C4-2B (cell line): ENCODE data around the gene ARRB1.
A peak's percentile ranks its signal among the peaks of the same experiment; 100 is the strongest.
"Not testable (repeated sequence)": the region's sequence is repeated elsewhere in the genome, so short reads cannot be mapped to it uniquely, and the experiment has no call there.

Source experiments
- H3K27ac ChIP-seq: fragments of 450-650 bp; 2 replicates; pipeline ENCODE4 v1.5.1; 2017
- ZFX ChIP-seq: fragments of 450-650 bp; IDR thresholded peaks from 2 replicates; pipeline ENCODE4 v1.6.1; 2017
- TF ChIP-seq, protein P1 (sequence below): fragments of 450-650 bp; conservative IDR thresholded peaks from 2 replicates; pipeline ENCODE4 v1.5.1; 2017; ENCODE audit warnings: mild to moderate bottlenecking

Gene ARRB1

DNA sequence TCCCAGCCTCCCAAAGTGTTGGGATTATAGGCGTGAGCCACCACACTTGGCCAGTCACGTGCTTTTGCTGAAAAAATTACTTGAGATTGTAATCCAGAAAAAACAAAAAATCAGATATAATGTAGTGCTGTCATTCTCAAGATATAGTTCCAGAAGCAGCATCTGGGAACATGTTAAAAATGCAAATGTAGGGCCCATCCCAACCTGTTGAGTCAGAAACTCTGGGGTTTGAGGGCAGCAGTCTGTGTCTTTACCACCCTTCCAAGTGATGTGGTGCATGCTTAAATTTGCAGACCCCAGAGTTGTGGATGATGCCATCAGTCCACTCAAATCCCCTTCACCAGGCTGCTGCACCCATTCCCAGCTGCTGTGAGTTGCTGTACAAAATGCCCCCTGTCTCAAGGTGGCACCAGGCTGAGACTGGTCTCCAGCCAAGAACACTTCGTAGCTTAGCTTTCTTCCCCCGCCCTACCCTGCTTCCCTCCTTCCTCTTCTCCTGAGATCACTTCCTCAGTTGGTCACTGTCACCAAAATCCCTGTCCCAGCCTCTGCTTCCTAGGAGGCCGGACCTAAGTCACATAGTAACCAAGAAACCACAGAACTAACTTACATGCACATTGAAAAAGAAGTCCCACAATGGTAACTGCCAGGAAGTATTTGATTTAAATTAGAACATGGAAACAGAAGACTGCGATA is 18.2 kb upstream of the ARRB1 start:
- TF ChIP-seq, protein P1, sequence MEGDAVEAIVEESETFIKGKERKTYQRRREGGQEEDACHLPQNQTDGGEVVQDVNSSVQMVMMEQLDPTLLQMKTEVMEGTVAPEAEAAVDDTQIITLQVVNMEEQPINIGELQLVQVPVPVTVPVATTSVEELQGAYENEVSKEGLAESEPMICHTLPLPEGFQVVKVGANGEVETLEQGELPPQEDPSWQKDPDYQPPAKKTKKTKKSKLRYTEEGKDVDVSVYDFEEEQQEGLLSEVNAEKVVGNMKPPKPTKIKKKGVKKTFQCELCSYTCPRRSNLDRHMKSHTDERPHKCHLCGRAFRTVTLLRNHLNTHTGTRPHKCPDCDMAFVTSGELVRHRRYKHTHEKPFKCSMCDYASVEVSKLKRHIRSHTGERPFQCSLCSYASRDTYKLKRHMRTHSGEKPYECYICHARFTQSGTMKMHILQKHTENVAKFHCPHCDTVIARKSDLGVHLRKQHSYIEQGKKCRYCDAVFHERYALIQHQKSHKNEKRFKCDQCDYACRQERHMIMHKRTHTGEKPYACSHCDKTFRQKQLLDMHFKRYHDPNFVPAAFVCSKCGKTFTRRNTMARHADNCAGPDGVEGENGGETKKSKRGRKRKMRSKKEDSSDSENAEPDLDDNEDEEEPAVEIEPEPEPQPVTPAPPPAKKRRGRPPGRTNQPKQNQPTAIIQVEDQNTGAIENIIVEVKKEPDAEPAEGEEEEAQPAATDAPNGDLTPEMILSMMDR = no peak
- TF ChIP-seq ZFX = no peak
- peak overlapping the region; percentile 9; the same call in 1 of the 2 replicates for H3K27ac ChIP-seq

DNA sequence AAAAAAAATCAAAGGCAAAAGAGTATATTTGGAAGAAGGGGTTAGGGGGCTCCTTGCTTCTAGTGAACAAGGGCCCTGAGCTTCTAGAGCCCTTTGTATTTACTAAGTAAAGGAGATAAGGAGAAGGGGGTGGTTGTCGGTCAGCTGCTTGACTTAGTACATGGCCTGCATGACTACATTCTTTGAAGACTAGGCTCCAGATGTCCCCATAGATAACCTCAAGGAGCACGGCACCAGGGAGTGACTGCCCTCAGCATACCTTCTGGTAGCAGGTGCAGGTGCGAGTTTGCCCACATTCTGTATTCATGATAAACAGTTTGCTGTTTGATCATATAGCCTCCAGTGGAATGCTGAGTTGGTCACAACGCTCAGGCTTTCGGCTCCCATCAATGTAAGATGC is 15.4 kb upstream of the ARRB1 start:
- H3K27ac ChIP-seq = not testable (repeated sequence)

DNA sequence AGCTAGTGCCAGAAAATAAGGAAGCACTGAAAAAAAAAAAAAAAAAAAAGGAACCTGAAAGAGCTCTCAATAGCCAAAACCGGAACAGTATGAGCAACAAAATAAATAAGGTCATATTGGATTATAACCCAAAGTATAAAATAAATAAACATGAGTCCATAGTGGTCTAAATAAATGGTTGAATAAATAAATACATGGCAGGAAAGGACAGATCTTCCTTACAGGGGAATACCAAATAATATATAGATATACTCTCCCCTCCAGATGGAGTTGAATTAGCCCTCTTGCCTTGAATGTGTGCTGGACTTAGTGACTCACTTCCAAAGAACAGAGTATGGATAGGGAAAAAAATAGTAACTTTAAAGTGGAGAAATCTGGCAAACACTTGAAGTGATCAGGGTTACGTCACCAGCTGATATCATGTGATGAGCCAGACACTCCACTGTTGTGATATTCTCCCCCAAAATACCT is 14.3 kb upstream of the ARRB1 start:
- H3K27ac ChIP-seq = no peak overlapping the region
- no peak for TF ChIP-seq ZFX
- TF ChIP-seq, protein P1 = no peak

DNA sequence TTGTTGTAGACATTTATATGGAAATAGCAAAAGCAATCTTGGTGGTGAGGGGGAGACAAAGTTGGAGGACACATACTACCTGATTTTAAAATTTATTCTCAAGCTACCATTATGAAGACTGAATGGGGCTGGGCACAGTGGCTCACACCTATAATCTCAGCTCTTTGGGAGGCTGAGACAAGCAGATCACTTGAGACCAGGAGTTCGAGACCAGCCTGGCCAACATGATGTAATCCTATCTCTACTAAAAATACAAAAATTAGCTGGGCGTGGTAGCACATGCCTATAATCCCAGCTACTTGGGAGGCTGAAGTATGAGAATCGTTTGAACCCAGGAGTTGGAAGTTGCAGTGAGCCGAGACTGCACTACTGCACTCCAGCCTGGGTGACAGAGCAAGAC is 10.8 kb upstream of the ARRB1 start:
- not testable (repeated sequence) for H3K27ac ChIP-seq

DNA sequence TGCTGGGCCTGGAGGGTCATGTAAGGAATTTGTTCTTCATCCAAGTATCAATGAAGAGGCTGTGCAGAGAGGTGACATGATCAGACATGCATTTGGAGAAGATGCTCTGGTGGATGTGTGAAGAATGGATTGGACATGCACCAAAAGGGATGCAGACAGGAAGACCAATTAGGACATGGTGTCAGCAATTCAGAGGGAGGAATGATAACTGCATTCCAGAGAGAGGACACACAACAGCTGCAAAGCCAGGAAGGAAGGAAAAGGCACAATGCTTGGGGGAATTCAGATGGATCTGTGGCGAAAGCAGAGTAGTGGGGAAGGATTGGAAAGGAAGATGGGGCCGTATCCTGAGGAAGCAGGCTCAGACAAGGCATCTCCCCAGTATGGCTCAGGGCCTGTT is 5.2 kb upstream of the ARRB1 start:
- no peak overlapping the region for H3K27ac ChIP-seq
- TF ChIP-seq, protein P1 = no peak
- no peak for TF ChIP-seq ZFX

DNA sequence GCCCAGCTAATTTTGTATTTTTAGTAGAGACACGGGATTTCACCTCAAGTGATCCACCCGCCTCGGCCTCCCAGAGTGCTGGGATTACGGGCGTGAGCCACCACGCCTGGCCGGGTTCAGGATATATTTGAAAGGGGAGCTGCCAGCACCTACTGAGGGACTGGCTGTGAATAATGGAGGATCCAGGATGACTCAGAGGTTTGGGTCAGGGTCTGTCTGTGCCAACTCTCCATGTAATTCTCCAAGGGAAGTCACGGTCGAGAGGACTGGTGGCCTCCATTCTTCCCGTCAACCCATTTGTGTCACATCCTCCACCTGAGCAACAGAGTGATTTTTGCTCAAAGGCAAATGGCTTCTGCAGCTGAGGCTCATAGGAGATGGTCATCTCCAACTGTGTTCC is 3.6 kb upstream of the ARRB1 start:
- no peak for TF ChIP-seq ZFX
- TF ChIP-seq, protein P1 = no peak
- H3K27ac ChIP-seq = no peak overlapping the region

DNA sequence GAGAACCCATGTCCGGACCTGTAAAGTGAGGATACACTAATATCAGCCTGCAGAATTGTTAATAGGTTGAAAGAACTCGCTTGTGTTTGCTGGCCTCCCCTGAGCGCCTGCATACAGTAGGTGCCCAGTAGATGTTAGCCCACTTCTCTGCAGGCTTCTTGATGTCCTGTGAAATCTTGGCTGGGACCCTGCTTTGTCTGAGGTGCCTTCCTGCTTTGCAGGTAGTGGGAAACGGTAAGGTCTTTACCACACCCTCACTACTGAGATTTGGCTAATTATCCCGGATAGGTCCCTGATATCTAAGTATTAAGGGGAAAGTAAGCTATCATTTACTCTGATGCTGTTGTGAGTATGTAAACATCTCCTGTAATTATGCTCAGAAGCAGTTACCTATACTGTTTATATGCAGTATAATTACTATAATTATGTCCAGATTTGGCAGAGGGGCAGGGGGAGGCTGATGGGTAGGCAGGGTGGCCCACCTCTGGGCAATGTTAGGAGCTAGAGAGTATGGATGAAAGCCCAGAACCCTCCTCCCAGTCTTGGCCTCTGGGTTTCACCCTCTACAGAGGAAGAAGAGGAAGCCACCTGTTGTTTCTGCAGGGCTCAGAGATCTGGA is 1.2 kb upstream of the ARRB1 start:
- TF ChIP-seq, protein P1 = no peak
- TF ChIP-seq ZFX = no peak
- H3K27ac ChIP-seq = peak overlapping the region; percentile 94

DNA sequence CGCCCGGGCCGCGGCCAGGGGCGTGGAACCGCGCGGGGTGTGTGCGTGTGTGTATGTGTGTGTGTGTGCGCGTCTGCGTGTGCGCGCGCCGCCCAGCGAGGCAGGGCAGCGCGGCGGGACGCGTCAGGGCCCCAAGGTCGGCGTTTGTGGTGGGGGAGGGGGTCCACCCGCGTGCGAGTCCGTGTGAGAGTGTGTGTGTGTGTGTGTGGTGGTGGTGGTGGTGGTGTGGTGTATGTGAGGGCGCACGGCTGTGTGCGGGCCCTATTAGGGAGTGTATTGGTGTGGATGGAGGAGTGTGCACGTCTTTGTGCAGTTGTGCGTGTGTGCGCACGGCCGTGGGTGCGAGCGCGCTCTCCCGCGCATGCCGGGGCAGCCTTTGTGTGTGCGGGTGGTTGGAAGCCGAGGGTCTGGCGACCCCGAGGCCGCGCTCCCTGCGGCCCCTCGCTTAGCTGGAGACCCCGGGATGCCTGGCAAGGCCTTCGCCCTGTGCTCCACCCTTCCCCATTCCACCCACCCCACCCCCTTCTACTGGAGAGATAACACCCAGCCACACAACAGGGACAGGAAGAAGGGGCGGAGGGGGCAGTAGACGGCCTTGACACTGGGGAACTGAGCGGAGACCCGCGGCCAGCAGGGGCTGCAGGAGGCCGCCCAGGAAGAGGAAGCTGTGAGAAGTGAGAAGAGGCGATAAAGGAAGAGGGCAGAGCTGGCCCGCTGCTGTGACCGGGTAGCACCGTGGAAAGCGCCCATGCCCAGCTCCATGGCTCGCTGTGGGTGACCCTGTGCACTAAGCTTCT is 528 bp upstream of the ARRB1 start:
- no peak for TF ChIP-seq ZFX
- TF ChIP-seq, protein P1 = no peak
- peak overlapping the region; percentile 94 for H3K27ac ChIP-seq
